PC-3 (cell line): ENCODE results near the gene KCNH4.

ENCODE experiments used
- EZH2 ChIP-seq: fragments of 300-600 bp; sonication (generic); IDR thresholded peaks from one replicate; pipeline ENCODE4 v1.6.1; 2017; ENCODE audit warnings: antibody characterized with exemption, mild to moderate bottlenecking, low read length; ENCODE audit not compliant: unreplicated experiment
- EZH2phosphoT487 ChIP-seq: fragments of 300-600 bp; sonication (generic); IDR thresholded peaks from 2 replicates; pipeline ENCODE4 v1.6.1; 2018; ENCODE audit warnings: mild to moderate bottlenecking, antibody characterized with exemption, low read length, borderline replicate concordance
- TF ChIP-seq, protein P1 (sequence below): fragments of 300-600 bp; sonication (generic); conservative IDR thresholded peaks from 2 replicates; pipeline ENCODE4 v1.5.1; 2017; ENCODE audit warnings: antibody characterized with exemption, low read depth, mild to moderate bottlenecking, low read length

DNA sequence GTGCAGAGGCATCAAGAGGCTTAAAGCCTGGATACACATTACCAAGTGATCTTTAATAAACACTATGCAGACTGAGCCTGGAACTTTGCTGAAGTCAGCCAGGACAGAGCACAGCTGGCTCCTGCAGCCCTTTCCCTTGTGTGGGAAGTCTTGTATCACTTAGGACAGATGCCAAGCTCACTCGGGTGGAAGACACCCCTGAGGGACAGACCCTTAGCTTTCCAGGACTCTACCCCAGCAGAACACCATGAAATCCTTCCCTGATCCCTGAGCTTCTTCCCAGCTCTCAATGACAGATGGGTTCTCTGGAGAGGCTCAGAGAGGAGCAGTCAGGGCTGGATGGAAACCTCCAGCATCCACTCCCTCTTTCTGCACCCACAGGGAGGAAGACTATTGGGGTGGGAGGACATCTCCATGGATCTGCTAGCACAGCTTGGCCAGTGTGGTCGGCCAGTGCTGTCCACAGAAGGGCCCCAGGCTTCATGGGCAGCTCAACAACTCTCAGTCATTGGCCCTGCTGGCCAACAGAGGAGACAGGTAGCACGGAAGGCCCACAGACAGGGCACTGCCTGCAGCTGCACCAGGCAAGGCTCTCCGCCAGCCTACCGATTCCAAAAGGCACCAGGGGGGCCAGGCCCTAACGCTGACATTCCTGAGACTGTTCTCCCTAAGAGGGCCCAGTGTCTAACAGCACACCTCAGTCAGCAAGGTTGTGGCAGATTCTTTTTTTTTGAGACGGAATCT, 42.0 kb downstream of the KCNH4 start:
- TF ChIP-seq, protein P1, sequence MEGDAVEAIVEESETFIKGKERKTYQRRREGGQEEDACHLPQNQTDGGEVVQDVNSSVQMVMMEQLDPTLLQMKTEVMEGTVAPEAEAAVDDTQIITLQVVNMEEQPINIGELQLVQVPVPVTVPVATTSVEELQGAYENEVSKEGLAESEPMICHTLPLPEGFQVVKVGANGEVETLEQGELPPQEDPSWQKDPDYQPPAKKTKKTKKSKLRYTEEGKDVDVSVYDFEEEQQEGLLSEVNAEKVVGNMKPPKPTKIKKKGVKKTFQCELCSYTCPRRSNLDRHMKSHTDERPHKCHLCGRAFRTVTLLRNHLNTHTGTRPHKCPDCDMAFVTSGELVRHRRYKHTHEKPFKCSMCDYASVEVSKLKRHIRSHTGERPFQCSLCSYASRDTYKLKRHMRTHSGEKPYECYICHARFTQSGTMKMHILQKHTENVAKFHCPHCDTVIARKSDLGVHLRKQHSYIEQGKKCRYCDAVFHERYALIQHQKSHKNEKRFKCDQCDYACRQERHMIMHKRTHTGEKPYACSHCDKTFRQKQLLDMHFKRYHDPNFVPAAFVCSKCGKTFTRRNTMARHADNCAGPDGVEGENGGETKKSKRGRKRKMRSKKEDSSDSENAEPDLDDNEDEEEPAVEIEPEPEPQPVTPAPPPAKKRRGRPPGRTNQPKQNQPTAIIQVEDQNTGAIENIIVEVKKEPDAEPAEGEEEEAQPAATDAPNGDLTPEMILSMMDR = no peak
- no peak for TF ChIP-seq EZH2
- TF ChIP-seq EZH2phosphoT487 = no peak
